GM23338 (cell line): ENCODE data around the gene MOB2. TPM values are rescaled to one million over a fixed set of nuclear protein-coding genes. Genes with fewer than 3 reads are reported as not detected.
"Not testable (repeated sequence)": the region's sequence is repeated elsewhere in the genome, so short reads cannot be mapped to it uniquely, and the experiment has no call there.

Source experiments
- ATAC-seq: fragments of 200-7000 bp; cut with Tn5 transposase; 3 replicates; pipeline ENCODE4 v1.9.1; 2020
- DNase-seq: peaks from one replicate; pipeline ENCODE4 v3.0.0-alpha.2; 2015; ENCODE audit warnings: low spot score
- H2AFZ ChIP-seq: fragments of 200-600 bp; sonication (generic); 2 replicates; pipeline ENCODE4 v1.8.0; 2016; ENCODE audit warnings: antibody characterized with exemption, mild to moderate bottlenecking, moderate library complexity
- H3F3A ChIP-seq: fragments of 200-600 bp; sonication (generic); replicated peaks from 2 replicates; pipeline ENCODE4 v1.8.0; 2017; ENCODE audit warnings: antibody characterized with exemption, mixed run types, low read depth
- H3K27ac ChIP-seq: fragments of 200-600 bp; sonication (generic); 2 replicates; pipeline ENCODE4 v1.6.1; 2016; ENCODE audit warnings: low read depth
- H3K27me3 ChIP-seq: fragments of 200-600 bp; sonication (generic); 2 replicates; pipeline ENCODE4 v1.8.0; 2016; ENCODE audit warnings: mild to moderate bottlenecking, mixed run types, moderate library complexity; ENCODE audit not compliant: insufficient read depth
- H3K36me3 ChIP-seq: fragments of 200-600 bp; sonication (generic); 2 replicates; pipeline ENCODE4 v1.8.0; 2016; ENCODE audit warnings: mild to moderate bottlenecking; ENCODE audit not compliant: insufficient read depth
- H3K4me1 ChIP-seq: fragments of 200-600 bp; sonication (generic); 2 replicates; pipeline ENCODE4 v1.8.0; 2016; ENCODE audit warnings: mild to moderate bottlenecking, moderate library complexity; ENCODE audit not compliant: insufficient read depth
- H3K4me2 ChIP-seq: fragments of 200-600 bp; sonication (generic); 2 replicates; pipeline ENCODE4 v1.7.1; 2017; ENCODE audit warnings: mixed run types
- H3K4me3 ChIP-seq: fragments of 200-600 bp; sonication (generic); 2 replicates; pipeline ENCODE4 v1.6.1; 2016; ENCODE audit warnings: mixed run types
- H3K79me2 ChIP-seq: fragments of 200-600 bp; sonication (generic); replicated peaks from 2 replicates; pipeline ENCODE4 v1.8.0; 2017; ENCODE audit warnings: mild to moderate bottlenecking; ENCODE audit not compliant: insufficient read depth
- H3K9me2 ChIP-seq: fragments of 200-600 bp; sonication (generic); 2 replicates; pipeline ENCODE4 v1.8.0; 2017; ENCODE audit not compliant: insufficient read depth
- H4K20me1 ChIP-seq: fragments of 200-600 bp; sonication (generic); replicated peaks from 2 replicates; pipeline ENCODE4 v1.8.0; 2017; ENCODE audit warnings: mild to moderate bottlenecking; ENCODE audit not compliant: insufficient read depth
- H3K27ac Mint-ChIP-seq: 2 replicates; pipeline ENCODE4 v1.8.0; 2020; ENCODE audit warnings: inconsistent platforms, mild to moderate bottlenecking, moderate library complexity, mixed read lengths
- H3K27me3 Mint-ChIP-seq: 3 replicates; pipeline ENCODE4 v1.8.0; 2022; ENCODE audit warnings: low read depth, mild to moderate bottlenecking, moderate library complexity, mixed read lengths, inconsistent platforms; ENCODE audit not compliant: insufficient read depth, poor library complexity
- H3K36me3 Mint-ChIP-seq: 3 replicates; pipeline ENCODE4 v1.8.0; 2021; ENCODE audit warnings: low read depth, mild to moderate bottlenecking, inconsistent platforms, moderate library complexity, mixed read lengths
- H3K4me1 Mint-ChIP-seq: 3 replicates; pipeline ENCODE4 v1.8.0; 2020; ENCODE audit warnings: mild to moderate bottlenecking, inconsistent platforms, mixed read lengths
- H3K4me3 Mint-ChIP-seq: 3 replicates; pipeline ENCODE4 v1.8.0; 2021; ENCODE audit warnings: moderate library complexity, mild to moderate bottlenecking, inconsistent platforms, mixed read lengths
- H3K9me3 Mint-ChIP-seq: 3 replicates; pipeline ENCODE4 v1.8.0; 2020; ENCODE audit warnings: moderate library complexity, mild to moderate bottlenecking, inconsistent platforms, mixed read lengths
- CREB1 ChIP-seq: fragments of 250-450 bp; sonication (Bioruptor Pico); IDR thresholded peaks from 2 replicates; pipeline ENCODE4 v1.5.0; 2020; ENCODE audit warnings: low read depth, mild to moderate bottlenecking, moderate library complexity
- EZH2 ChIP-seq: fragments of 200-600 bp; sonication (generic); IDR thresholded peaks from one replicate; pipeline ENCODE4 v1.8.0; 2017; ENCODE audit warnings: antibody characterized with exemption, mild to moderate bottlenecking, low read depth; ENCODE audit not compliant: unreplicated experiment
- EZH2phosphoT487 ChIP-seq: fragments of 200-600 bp; sonication (generic); IDR thresholded peaks from one replicate; pipeline ENCODE4 v1.8.1; 2018; ENCODE audit warnings: antibody characterized with exemption; ENCODE audit not compliant: unreplicated experiment
- NANOG ChIP-seq: IDR thresholded peaks from 2 replicates; pipeline ENCODE4 v1.6.1; 2016; ENCODE audit warnings: antibody characterized with exemption, borderline replicate concordance
- REST ChIP-seq: IDR thresholded peaks from one replicate; pipeline ENCODE4 v1.6.1; 2018; ENCODE audit warnings: antibody characterized with exemption; ENCODE audit not compliant: unreplicated experiment
- STAT1 ChIP-seq: IDR thresholded peaks from one replicate; pipeline ENCODE4 v1.6.1; 2016; ENCODE audit warnings: antibody characterized with exemption; ENCODE audit not compliant: unreplicated experiment
- ZNF114 ChIP-seq: fragments of 250-450 bp; sonication (Bioruptor Pico); IDR thresholded peaks from 2 replicates; pipeline ENCODE4 v1.5.0; 2020; ENCODE audit warnings: mild to moderate bottlenecking, moderate library complexity
- ZNF331 ChIP-seq: fragments of 250-450 bp; sonication (Bioruptor Pico); IDR thresholded peaks from 2 replicates; pipeline ENCODE4 v1.5.0; 2020; ENCODE audit warnings: low read depth, mild to moderate bottlenecking, moderate library complexity
- polyA plus RNA-seq: library from polyadenylated mRNA; unstranded; fragments of >200 nt; fragmentation: Nextera tagmentation; extraction: Ambion mirVana; gene quantifications from 2 replicates; pipeline ENCODE4 v1.2.1, GENCODE V29; 2016
- total RNA-seq: library from RNA; depleted of rRNA; stranded (reverse); fragments of >200 nt; shearing (Covaris generic); gene quantifications from 2 replicates; pipeline ENCODE4 v1.2.3, GENCODE V29; 2014
- TF ChIP-seq, protein P1 (sequence below): IDR thresholded peaks from 2 replicates; pipeline ENCODE4 v1.6.1; 2016; ENCODE audit warnings: antibody characterized with exemption

The MOB2 gene
- total and polyA plus RNA-seq, 2 experiments from 2014 or later, result 10.1 to 19.7 TPM

DNA sequence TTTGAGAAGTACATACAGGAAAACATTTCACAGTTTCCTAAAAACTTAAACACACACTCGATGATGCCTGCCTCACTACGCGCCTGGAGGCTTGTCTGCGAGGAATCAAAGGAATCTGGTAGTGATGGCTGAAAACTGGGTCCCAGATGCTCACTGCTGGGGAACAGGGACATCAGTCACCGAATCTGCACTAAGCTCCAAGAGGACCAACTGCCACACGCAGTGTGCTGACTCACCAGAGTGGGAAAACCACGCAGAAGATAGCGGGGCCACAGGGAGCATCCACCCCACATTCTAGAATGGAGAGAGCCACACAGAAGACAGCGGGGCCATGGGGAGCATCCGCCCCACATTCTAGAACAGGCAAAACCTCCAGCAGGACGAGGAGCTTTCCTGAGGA is 24.3 kb upstream of the MOB2 start (continued):
- TF ChIP-seq REST (no peak), EZH2phosphoT487 (no peak), NANOG (no peak), ZNF331 (CRISPR knock-in tag) (no peak), STAT1 (no peak), EZH2 (no peak), ZNF114 (no peak)
- TF ChIP-seq, protein P1, sequence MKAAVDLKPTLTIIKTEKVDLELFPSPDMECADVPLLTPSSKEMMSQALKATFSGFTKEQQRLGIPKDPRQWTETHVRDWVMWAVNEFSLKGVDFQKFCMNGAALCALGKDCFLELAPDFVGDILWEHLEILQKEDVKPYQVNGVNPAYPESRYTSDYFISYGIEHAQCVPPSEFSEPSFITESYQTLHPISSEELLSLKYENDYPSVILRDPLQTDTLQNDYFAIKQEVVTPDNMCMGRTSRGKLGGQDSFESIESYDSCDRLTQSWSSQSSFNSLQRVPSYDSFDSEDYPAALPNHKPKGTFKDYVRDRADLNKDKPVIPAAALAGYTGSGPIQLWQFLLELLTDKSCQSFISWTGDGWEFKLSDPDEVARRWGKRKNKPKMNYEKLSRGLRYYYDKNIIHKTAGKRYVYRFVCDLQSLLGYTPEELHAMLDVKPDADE, result no peak

DNA sequence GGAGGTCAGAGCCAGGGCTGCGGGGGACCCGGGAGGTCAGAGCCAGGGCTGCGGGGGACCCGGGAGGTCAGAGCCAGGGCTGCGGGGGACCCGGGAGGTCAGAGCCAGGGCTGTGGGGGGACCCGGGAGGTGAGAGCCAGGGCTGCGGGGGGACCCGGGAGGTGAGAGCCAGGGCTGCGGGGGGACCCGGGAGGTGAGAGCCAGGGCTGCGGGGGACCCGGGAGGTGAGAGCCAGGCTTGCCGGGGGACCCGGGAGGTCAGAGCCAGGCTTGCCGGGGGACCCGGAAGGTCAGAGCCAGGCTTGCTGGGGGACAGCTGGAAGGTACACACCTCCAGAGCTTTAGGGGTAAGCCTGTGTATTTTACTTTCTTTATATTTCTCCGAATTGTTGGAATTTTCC is 23.8 kb upstream of the MOB2 start:
- H3K36me3 Mint-ChIP-seq, H3F3A ChIP-seq, H3K4me2 ChIP-seq, H3K27ac ChIP-seq, H2AFZ ChIP-seq, H3K27me3 ChIP-seq, ATAC-seq, H3K4me3 Mint-ChIP-seq, H3K4me3 ChIP-seq, H3K27ac Mint-ChIP-seq, H3K9me3 Mint-ChIP-seq, H4K20me1 ChIP-seq, H3K9me2 ChIP-seq, H3K36me3 ChIP-seq, DNase-seq: not testable (repeated sequence)
- Mint-ChIP-seq H3K4me1 (peaks cover 44% of the 10 kb centered on the region), H3K27me3 (peaks cover 25% of the 10 kb centered on the region)
- peaks cover 14% of the 10 kb centered on the region for H3K4me1 ChIP-seq
- H3K79me2 ChIP-seq, result peaks cover 32% of the 10 kb centered on the region

GRCh38 chr11:1509626-1510255 is 23.2 kb upstream of the MOB2 start:
- H3K36me3 ChIP-seq, result no peaks in the 10 kb centered on the region
- peaks cover 46% of the 10 kb centered on the region for H3K4me1 Mint-ChIP-seq
- H3K27ac Mint-ChIP-seq, result peak overlapping the region; percentile 80
- H3K27me3 Mint-ChIP-seq, result peaks cover 25% of the 10 kb centered on the region
- H3K79me2 ChIP-seq, result peaks cover 32% of the 10 kb centered on the region
- peaks cover 5% of the 10 kb centered on the region; the same call in 1 of the 2 replicates for H3F3A ChIP-seq
- no peaks in the 10 kb centered on the region for H3K9me3 Mint-ChIP-seq
- H3K4me1 ChIP-seq, result peaks cover 14% of the 10 kb centered on the region
- no peak overlapping the region; the same call in 2 of the 3 replicates for H3K4me3 Mint-ChIP-seq
- H4K20me1 ChIP-seq, result peaks cover 1% of the 10 kb centered on the region; the same call in 1 of the 2 replicates
- no peak overlapping the region for H2AFZ ChIP-seq
- no peak overlapping the region for H3K4me2 ChIP-seq
- H3K36me3 Mint-ChIP-seq, result no peaks in the 10 kb centered on the region; the same call in 2 of the 3 replicates
- 0 out of 2 replicates have a peak overlapping the region, but pooled peaks have one; percentile 45 for H3K27ac ChIP-seq
- H3K9me2 ChIP-seq, result no peaks in the 10 kb centered on the region
- DNase-seq (no peak), ATAC-seq (no peak)
- H3K4me3 ChIP-seq, result no peak overlapping the region
- no peaks in the 10 kb centered on the region for H3K27me3 ChIP-seq
- TF ChIP-seq CREB1 (no peak), STAT1 (no peak)
